HCT116 (cell line): ENCODE data around the gene DVL2.

Experiments used
- EZH2 ChIP-seq: fragments of 200-600 bp; sonication (generic); IDR thresholded peaks from 2 replicates; pipeline ENCODE4 v1.6.1; 2017; ENCODE audit warnings: antibody characterized with exemption, mixed run types
- FOSL1 ChIP-seq: IDR thresholded peaks from 2 replicates; pipeline ENCODE4 v1.6.1; 2012; ENCODE audit warnings: low read depth
- POLR2A ChIP-seq: IDR thresholded peaks from 2 replicates; pipeline ENCODE4 v1.7.0; 2011; ENCODE audit warnings: borderline replicate concordance; ENCODE audit not compliant: insufficient read depth, insufficient read length; ENCODE audit errors: extremely low read depth
- RAD21 ChIP-seq: IDR thresholded peaks from 2 replicates; pipeline ENCODE4 v1.6.1; 2012; ENCODE audit warnings: low read depth, mild to moderate bottlenecking
- TCF7L2 ChIP-seq: IDR thresholded peaks from 2 replicates; pipeline ENCODE4 v1.7.0; 2011; ENCODE audit warnings: borderline replicate concordance, inconsistent platforms; ENCODE audit not compliant: insufficient read depth, insufficient read length; ENCODE audit errors: extremely low read depth
- YY1 ChIP-seq: IDR thresholded peaks from 2 replicates; pipeline ENCODE4 v1.6.1; 2011; ENCODE audit warnings: low read length, low read depth, moderate library complexity, mild to moderate bottlenecking; ENCODE audit not compliant: insufficient replicate concordance; ENCODE audit errors: extremely low read depth
- ZFX ChIP-seq: fragments of 450-650 bp; IDR thresholded peaks from 2 replicates; pipeline ENCODE4 v1.6.1; 2017
- TF ChIP-seq, protein P1 (sequence below), 3 experiments: fragments of 200-600 bp in 1 of 3; sonication (generic) in 1 of 3; IDR thresholded peaks in 2 of 3; conservative IDR thresholded peaks in 1 of 3; 2 replicates each; pipeline ENCODE4 v1.5.1; 2012 to 2017; ENCODE audit warnings: low read depth in 2 of 3, low read length in 2 of 3, antibody characterized with exemption in 1 of 3, borderline replicate concordance in 1 of 3, control low read depth in 1 of 3, mild to moderate bottlenecking in 1 of 3, mixed read lengths in 1 of 3, mixed run types in 1 of 3, moderate library complexity in 1 of 3; ENCODE audit not compliant: insufficient read depth in 1 of 3
- TF ChIP-seq, protein P2 (sequence below): IDR thresholded peaks from 2 replicates; pipeline ENCODE4 v1.6.1; 2012; ENCODE audit warnings: low read depth

DNA sequence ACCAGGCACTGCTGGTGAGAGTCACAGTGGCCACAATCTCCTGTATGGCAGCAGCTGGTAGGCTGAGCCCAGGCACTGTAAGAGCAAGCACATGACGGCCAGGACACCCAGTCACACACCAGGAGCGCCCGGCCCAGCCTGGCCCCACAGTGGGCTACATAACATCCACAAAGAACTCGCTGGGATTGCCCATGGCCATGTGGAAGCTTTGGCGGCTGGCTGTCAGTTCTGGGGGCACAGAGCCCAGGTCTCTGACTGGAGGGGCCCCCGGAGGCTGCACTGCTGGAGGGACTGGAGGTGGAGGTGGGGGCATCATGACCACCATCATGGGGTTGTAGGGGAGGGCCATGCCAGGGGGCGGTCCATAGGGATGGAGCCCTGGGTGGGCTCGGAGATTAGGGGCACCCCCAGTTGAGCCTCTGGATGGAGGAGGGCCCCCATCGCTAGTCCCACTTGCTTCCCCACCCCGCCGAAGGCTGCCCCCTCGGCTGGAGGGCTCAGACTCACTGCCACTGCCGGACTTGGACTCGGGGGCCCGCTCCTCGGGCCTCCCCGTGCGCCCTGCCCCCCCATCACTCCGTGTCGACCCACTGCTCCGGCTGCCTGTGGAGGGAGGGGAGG, 8.5 kb downstream of the DVL2 start:
- TF ChIP-seq, protein P1, sequence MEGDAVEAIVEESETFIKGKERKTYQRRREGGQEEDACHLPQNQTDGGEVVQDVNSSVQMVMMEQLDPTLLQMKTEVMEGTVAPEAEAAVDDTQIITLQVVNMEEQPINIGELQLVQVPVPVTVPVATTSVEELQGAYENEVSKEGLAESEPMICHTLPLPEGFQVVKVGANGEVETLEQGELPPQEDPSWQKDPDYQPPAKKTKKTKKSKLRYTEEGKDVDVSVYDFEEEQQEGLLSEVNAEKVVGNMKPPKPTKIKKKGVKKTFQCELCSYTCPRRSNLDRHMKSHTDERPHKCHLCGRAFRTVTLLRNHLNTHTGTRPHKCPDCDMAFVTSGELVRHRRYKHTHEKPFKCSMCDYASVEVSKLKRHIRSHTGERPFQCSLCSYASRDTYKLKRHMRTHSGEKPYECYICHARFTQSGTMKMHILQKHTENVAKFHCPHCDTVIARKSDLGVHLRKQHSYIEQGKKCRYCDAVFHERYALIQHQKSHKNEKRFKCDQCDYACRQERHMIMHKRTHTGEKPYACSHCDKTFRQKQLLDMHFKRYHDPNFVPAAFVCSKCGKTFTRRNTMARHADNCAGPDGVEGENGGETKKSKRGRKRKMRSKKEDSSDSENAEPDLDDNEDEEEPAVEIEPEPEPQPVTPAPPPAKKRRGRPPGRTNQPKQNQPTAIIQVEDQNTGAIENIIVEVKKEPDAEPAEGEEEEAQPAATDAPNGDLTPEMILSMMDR (IDR thresholded peaks at IDR 0.05 in 2 of 3, conservative IDR thresholded peaks at IDR 0.05 in 1 of 3; ENCODE audit: borderline replicate concordance in 1 of 3, insufficient read depth in 1 of 3, low read depth in 2 of 3, low read length in 2 of 3): no peak
- TF ChIP-seq POLR2A (no peak), RAD21 (no peak), YY1 (no peak), EZH2 (no peak), ZFX (no peak), FOSL1 (no peak), TCF7L2 (no peak)
- TF ChIP-seq, protein P2, sequence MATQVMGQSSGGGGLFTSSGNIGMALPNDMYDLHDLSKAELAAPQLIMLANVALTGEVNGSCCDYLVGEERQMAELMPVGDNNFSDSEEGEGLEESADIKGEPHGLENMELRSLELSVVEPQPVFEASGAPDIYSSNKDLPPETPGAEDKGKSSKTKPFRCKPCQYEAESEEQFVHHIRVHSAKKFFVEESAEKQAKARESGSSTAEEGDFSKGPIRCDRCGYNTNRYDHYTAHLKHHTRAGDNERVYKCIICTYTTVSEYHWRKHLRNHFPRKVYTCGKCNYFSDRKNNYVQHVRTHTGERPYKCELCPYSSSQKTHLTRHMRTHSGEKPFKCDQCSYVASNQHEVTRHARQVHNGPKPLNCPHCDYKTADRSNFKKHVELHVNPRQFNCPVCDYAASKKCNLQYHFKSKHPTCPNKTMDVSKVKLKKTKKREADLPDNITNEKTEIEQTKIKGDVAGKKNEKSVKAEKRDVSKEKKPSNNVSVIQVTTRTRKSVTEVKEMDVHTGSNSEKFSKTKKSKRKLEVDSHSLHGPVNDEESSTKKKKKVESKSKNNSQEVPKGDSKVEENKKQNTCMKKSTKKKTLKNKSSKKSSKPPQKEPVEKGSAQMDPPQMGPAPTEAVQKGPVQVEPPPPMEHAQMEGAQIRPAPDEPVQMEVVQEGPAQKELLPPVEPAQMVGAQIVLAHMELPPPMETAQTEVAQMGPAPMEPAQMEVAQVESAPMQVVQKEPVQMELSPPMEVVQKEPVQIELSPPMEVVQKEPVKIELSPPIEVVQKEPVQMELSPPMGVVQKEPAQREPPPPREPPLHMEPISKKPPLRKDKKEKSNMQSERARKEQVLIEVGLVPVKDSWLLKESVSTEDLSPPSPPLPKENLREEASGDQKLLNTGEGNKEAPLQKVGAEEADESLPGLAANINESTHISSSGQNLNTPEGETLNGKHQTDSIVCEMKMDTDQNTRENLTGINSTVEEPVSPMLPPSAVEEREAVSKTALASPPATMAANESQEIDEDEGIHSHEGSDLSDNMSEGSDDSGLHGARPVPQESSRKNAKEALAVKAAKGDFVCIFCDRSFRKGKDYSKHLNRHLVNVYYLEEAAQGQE: no peak
